HG02759 (cell line): ENCODE results near the gene CPEB1.

ENCODE experiments used
- ATAC-seq: cut with Tn5 transposase; IDR thresholded peaks from one replicate; pipeline ENCODE4 v1.9.1; 2021; ENCODE audit warnings: mild to moderate bottlenecking, moderate library complexity; ENCODE audit not compliant: unreplicated experiment

CPEB1 gene

GRCh38 chr15:82647045-82647834, at the start of gene CPEB1:
Gene CPEB1 (minus strand): TSS chr15:82647363. CDS start chr15:82628459, 18,904 bp downstream.
- ATAC-seq: peak; percentile 63

GRCh38 chr15:82692171-82692570, 45.0 kb upstream of the CPEB1 start:
- no peak for ATAC-seq

GRCh38 chr15:82689147-82689546, 42.0 kb upstream of the CPEB1 start:
- no peak for ATAC-seq

- no peak for ATAC-seq
Measured at GRCh38 chr15:82688691-82689090, 41.5 kb upstream of the CPEB1 start.

- no peak for ATAC-seq
Measured at GRCh38 chr15:82681371-82681770, 34.2 kb upstream of the CPEB1 start.

GRCh38 chr15:82680200-82681102, 33.3 kb upstream of the CPEB1 start:
- peak; percentile 89 for ATAC-seq

GRCh38 chr15:82679626-82680199, 32.5 kb upstream of the CPEB1 start:
- no peak for ATAC-seq

GRCh38 chr15:82677720-82678323, 30.7 kb upstream of the CPEB1 start:
- no peak for ATAC-seq

- ATAC-seq: no peak
Measured at GRCh38 chr15:82674873-82675272, 27.7 kb upstream of the CPEB1 start.

- ATAC-seq: no peak
Measured at GRCh38 chr15:82670699-82671098, 23.5 kb upstream of the CPEB1 start.

- no peak for ATAC-seq
Measured at GRCh38 chr15:82666606-82667005, 19.4 kb upstream of the CPEB1 start.

- no peak for ATAC-seq
Measured at GRCh38 chr15:82664021-82664420, 16.9 kb upstream of the CPEB1 start.

- no peak for ATAC-seq
Measured at GRCh38 chr15:82663186-82663600, 16.0 kb upstream of the CPEB1 start.

GRCh38 chr15:82662641-82663040, 15.5 kb upstream of the CPEB1 start:
- no peak for ATAC-seq

- ATAC-seq: no peak
Measured at GRCh38 chr15:82660378-82660777, 13.2 kb upstream of the CPEB1 start.

GRCh38 chr15:82656641-82657266, 9.6 kb upstream of the CPEB1 start:
- ATAC-seq: no peak

- no peak for ATAC-seq
Measured at GRCh38 chr15:82655606-82656005, 8.4 kb upstream of the CPEB1 start.

GRCh38 chr15:82653483-82654168, 6.5 kb upstream of the CPEB1 start:
- ATAC-seq: no peak

- no peak for ATAC-seq
Measured at GRCh38 chr15:82651708-82652107, 4.5 kb upstream of the CPEB1 start.

GRCh38 chr15:82650046-82650670, 3.0 kb upstream of the CPEB1 start:
- no peak for ATAC-seq
